A673 (cell line): ENCODE measurements around the gene ZNF566. TPM values are rescaled to one million over a fixed set of nuclear protein-coding genes. Genes with fewer than 3 reads are reported as not detected.

ENCODE experiments used
- BruUV-seq: library from RNA; stranded (reverse); fragments of 400-500 nt; replicated peaks from 2 replicates; lab custom pipeline; 2021; lab: Mats Ljungman, UMichigan
- CTCF ChIA-PET: fragments of 300-600 bp; sonication (Branson Sonifier 250); formaldehyde crosslinking; loops from one replicate; lab custom pipeline; 2022; ENCODE audit warnings: antibody characterized with exemption; lab: Charles Lee
- POLR2A ChIA-PET: fragments of 300-600 bp; sonication (Branson Sonifier 250); formaldehyde crosslinking; loops from one replicate; lab custom pipeline; 2022; ENCODE audit warnings: antibody characterized with exemption; ENCODE audit not compliant: low non-redundant PET; lab: Charles Lee
- DNase-seq: peaks from one replicate; pipeline ENCODE4 v3.0.0-alpha.2; 2015; ENCODE audit warnings: low spot score
- H3K27ac ChIP-seq: fragments of 200-600 bp; sonication (generic); 2 replicates; pipeline ENCODE4 v1.5.1; 2016; ENCODE audit warnings: mixed run types, low read depth, mild to moderate bottlenecking, mixed read lengths, antibody characterized with exemption, low read length; ENCODE audit not compliant: poor library complexity, severe bottlenecking
- H3K27me3 ChIP-seq: fragments of 200-600 bp; sonication (generic); replicated peaks from 2 replicates; pipeline ENCODE4 v1.6.1; 2017; ENCODE audit warnings: mixed run types, low read depth, mild to moderate bottlenecking, mixed read lengths, antibody characterized with exemption, low read length; ENCODE audit not compliant: insufficient read depth, poor library complexity
- H3K36me3 ChIP-seq: fragments of 200-600 bp; sonication (generic); 2 replicates; pipeline ENCODE4 v1.6.1; 2016; ENCODE audit warnings: mixed run types, mild to moderate bottlenecking, mixed read lengths, antibody characterized with exemption, low read length; ENCODE audit not compliant: insufficient read depth, poor library complexity, severe bottlenecking
- H3K4me1 ChIP-seq: fragments of 200-600 bp; sonication (generic); 2 replicates; pipeline ENCODE4 v1.6.1; 2017; ENCODE audit warnings: mixed run types, mild to moderate bottlenecking, mixed read lengths, antibody characterized with exemption, low read length; ENCODE audit not compliant: insufficient read depth, poor library complexity, severe bottlenecking
- H3K4me3 ChIP-seq: fragments of 200-600 bp; sonication (generic); 2 replicates; pipeline ENCODE4 v1.5.1; 2016; ENCODE audit warnings: low read depth, mixed run types, mild to moderate bottlenecking, mixed read lengths, low read length; ENCODE audit not compliant: poor library complexity, severe bottlenecking
- H3K9me3 ChIP-seq: fragments of 200-600 bp; sonication (generic); 2 replicates; pipeline ENCODE4 v1.6.1; 2016; ENCODE audit warnings: mixed run types, low read depth, mild to moderate bottlenecking, mixed read lengths, antibody characterized with exemption, low read length; ENCODE audit not compliant: poor library complexity, severe bottlenecking
- EZH2 ChIP-seq: fragments of 200-600 bp; sonication (generic); IDR thresholded peaks from 2 replicates; pipeline ENCODE4 v1.6.1; 2017; ENCODE audit warnings: borderline replicate concordance, low read depth, mild to moderate bottlenecking, mixed read lengths, antibody characterized with exemption, low read length; ENCODE audit not compliant: poor library complexity, severe bottlenecking
- intact Hi-C: fragments of 100-400 bp; cut with micrococcal nuclease; formaldehyde crosslinking; loops from one replicate; pipeline ENCODE4 v1.10.0; 2022; ENCODE audit not compliant: unreplicated experiment
- total RNA-seq: library from RNA; stranded (reverse); gene quantifications from 2 replicates; pipeline ENCODE4 v1.2.3, GENCODE V29; 2021
- TF ChIP-seq, protein P1 (sequence below): fragments of 300-800, 200-600 bp; sonication (generic); conservative IDR thresholded peaks from 2 replicates; pipeline ENCODE4 v1.5.1; 2017; ENCODE audit warnings: low read depth, mild to moderate bottlenecking, antibody characterized with exemption, low read length, moderate library complexity, mixed read lengths

ZNF566 gene
- total RNA-seq, 1 experiment from 2014 or later: 16.4 TPM

DNA sequence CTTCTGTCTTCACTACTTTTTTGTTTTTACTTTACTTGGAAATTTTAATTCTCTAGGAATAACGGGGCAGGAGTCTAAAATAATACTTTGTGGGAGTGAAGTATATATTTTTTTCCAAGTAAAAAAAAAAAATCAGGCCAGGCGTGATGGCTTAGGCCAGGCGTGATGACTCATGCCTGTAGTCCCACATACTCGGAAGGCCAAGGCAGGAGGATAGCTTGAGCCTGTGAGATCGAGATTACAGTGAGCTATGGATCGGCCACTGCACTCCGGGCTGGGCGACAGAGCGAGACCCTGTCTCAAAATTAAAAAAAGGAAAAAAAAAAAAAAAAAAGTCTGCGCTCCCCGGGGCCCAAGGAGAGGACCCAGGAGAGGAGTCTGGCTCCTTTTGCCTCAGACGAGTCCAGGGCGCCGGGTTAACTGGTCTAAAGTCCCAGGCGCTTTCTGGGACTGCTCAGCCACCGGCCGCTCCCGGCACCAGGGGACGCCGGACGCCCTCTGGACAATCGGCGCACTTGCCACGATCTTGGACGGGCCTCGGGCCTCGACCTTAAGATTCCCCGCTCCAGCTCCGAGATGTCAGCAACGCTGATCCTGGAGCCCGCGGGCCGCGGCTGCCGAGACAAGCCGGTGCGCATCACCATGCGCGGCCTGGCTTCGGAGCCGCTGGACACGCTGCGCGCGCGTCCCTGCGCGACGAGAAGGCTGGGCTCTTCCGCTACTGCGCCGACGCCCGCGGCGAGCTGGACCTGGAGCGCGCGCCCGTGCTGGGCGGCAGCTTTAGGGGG, 68.2 kb downstream of the ZNF566 start:
- no TSS peak for BruUV-seq
- Histone ChIP-seq H3K27ac (no peak overlapping the region), H3K27me3 (peaks cover 16% of the 10 kb centered on the region), H3K9me3 (peaks cover 21% of the 10 kb centered on the region), H3K36me3 (no peaks in the 10 kb centered on the region), H3K4me1 (no peaks in the 10 kb centered on the region), H3K4me3 (peak overlapping the region; percentile 30)
- intact Hi-C loops: no loop called here
- peak; percentile 33 for DNase-seq
- ChIA-PET POLR2A (no interaction called here), CTCF (no interaction called here)
- TF ChIP-seq, protein P1, sequence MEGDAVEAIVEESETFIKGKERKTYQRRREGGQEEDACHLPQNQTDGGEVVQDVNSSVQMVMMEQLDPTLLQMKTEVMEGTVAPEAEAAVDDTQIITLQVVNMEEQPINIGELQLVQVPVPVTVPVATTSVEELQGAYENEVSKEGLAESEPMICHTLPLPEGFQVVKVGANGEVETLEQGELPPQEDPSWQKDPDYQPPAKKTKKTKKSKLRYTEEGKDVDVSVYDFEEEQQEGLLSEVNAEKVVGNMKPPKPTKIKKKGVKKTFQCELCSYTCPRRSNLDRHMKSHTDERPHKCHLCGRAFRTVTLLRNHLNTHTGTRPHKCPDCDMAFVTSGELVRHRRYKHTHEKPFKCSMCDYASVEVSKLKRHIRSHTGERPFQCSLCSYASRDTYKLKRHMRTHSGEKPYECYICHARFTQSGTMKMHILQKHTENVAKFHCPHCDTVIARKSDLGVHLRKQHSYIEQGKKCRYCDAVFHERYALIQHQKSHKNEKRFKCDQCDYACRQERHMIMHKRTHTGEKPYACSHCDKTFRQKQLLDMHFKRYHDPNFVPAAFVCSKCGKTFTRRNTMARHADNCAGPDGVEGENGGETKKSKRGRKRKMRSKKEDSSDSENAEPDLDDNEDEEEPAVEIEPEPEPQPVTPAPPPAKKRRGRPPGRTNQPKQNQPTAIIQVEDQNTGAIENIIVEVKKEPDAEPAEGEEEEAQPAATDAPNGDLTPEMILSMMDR: no peak
- no peak for TF ChIP-seq EZH2

DNA sequence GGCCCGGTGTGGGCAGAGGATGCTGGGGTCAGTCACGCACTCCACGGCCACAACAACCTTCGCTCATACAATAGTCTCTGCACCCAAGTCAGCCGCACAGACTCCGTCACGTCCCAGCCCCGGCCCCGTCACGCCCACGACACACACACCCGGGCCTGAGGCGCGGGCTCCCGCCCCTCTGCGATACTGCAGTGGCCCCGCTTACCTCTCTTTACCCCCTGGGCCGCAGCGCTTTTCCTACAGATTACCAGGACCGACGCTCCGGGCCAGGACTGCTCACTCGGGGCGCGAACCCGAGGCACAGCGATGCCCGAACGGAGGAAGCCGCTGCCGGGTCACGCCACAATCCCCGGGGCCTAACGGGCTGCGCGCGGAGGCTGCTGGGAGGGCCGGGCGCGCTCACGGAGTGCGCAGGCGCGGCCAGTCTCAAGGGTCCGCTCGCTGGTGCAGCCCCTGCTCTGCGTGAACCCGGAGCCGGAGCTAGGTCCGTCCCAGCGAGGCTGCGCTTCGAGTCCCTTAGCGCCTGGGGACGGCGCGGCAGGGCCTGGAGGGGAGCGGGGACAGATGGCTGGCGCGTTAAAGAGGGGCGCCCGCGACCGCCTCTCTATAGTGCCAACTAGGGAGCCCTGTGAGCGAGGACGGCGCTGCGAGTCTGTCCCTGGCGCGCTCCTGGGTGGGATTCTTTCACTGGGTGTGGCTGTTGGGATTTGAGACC, 70.9 kb downstream of the ZNF566 start, which contains the start of gene ZFP82:
Gene ZFP82, minus strand, starts transcription at position 358 of the 715 bp plus-strand sequence. CDS start 8,855 bp downstream, outside the sequence.
- ChIA-PET POLR2A (no interaction called here), CTCF (no interaction called here)
- DNase-seq: peak; percentile 92
- no TSS peak for BruUV-seq
- TF ChIP-seq, protein P1: no peak
- intact Hi-C loops: no loop called here
- H3K27me3 ChIP-seq: peaks cover 16% of the 10 kb centered on the region
- peaks cover 45% of the 10 kb centered on the region for H3K9me3 ChIP-seq
- peak within 1 kb of the TSS; percentile 84 for H3K27ac ChIP-seq
- H3K36me3 ChIP-seq: peaks cover 12% of the 10 kb centered on the region
- H3K4me1 ChIP-seq: no peaks in the 10 kb centered on the region
- H3K4me3 ChIP-seq: peak within 1 kb of the TSS; percentile 58

DNA sequence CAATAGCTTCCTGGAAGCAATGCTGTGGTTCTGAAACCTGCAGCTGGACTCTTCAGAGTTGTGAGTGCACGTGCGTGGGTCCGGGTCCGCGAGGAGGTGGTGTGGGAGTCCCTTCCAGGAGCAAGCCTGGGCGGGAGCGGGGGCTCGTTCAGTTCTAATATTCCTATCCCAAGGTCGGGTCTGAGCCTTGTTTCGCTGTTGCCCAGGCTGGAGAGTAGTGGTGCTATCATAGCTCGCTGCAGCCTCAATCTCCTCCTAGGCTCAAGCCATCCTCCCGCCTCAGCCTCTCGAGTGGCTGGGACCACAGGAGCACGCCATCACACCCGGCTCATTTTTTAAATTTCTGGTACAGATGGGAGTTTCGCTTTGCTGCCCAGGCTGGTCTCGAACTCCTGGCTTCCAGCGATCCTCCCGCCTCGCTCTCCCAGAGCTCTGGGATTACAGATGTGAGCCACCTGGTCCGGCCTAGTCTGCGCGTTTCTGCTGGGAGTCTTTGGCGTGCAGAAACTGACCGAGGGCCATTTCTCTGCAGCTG, 71.5 kb downstream of the ZNF566 start:
- no peaks in the 10 kb centered on the region for H3K4me1 ChIP-seq
- TF ChIP-seq, protein P1: no peak
- no peak for TF ChIP-seq EZH2

More for the DNA sequence above, 71.5 kb downstream of the ZNF566 start:
- peaks cover 16% of the 10 kb centered on the region for H3K27me3 ChIP-seq
- CTCF ChIA-PET: no interaction called here
- peaks cover 18% of the 10 kb centered on the region for H3K36me3 ChIP-seq
- H3K27ac ChIP-seq: peak overlapping the region; percentile 84
- BruUV-seq: no TSS peak
- POLR2A ChIA-PET: interaction anchor here (0.6 kb wide), 1 partner anchor 203 kb away, joined by 5 read pairs; the partner anchor contains the start of gene ZNF146
- intact Hi-C loops: no loop called here
- H3K4me3 ChIP-seq: peak overlapping the region; percentile 58
- no peak for DNase-seq
- peaks cover 51% of the 10 kb centered on the region for H3K9me3 ChIP-seq
